ENCODE measurements around the gene RYR2. TPM values are rescaled to one million over a fixed set of nuclear protein-coding genes. Genes with fewer than 3 reads are reported as not detected.

Gene RYR2
- total RNA-seq, 4 donors from 2014 or later = 0.20 to 0.60 (median 0.32) TPM

DNA sequence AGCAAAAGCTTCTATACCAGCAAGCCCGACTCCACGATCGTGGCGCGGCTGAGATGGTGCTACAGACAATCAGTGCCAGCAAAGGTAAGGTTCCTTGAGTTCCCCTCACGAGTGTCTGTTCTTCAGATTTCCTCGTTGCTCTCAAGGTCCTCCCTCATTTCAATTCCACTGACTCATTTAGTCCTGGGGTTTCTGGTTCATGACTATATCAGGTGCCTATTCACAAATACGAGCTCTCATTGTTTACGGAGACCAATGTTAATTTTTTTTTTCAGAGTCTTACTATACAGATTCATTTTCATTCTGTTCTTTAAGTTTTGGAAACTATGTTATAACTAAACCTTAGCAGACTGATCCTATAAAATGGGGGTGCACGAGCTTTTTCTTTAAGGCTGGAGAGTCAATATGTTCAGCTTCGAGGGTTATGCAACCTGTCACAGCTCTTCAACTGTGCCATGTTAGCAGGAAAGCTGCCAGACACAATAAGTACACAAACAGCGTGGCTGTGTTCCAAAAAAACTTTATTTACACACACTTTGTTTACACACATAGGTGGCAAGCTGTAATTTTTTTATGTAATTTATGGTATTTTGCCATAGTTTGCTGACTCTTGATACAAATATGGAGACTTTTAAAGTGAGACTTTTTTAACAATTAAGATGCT lies 714.5 kb downstream of the RYR2 start:
- Histone ChIP-seq H3K27ac (no peak overlapping the region), H3K27me3 (no peaks in the 10 kb centered on the region), H3K4me1 (no peaks in the 10 kb centered on the region), H3K36me3 (no peaks in the 10 kb centered on the region), H3K4me3 (no peak overlapping the region), H3K9me3 (no peaks in the 10 kb centered on the region)
- TF ChIP-seq POLR2A (IDR thresholded peaks at IDR 0.05) (no peak), EP300 (IDR thresholded peaks at IDR 0.05) (no peak)
- TF ChIP-seq, protein P1, sequence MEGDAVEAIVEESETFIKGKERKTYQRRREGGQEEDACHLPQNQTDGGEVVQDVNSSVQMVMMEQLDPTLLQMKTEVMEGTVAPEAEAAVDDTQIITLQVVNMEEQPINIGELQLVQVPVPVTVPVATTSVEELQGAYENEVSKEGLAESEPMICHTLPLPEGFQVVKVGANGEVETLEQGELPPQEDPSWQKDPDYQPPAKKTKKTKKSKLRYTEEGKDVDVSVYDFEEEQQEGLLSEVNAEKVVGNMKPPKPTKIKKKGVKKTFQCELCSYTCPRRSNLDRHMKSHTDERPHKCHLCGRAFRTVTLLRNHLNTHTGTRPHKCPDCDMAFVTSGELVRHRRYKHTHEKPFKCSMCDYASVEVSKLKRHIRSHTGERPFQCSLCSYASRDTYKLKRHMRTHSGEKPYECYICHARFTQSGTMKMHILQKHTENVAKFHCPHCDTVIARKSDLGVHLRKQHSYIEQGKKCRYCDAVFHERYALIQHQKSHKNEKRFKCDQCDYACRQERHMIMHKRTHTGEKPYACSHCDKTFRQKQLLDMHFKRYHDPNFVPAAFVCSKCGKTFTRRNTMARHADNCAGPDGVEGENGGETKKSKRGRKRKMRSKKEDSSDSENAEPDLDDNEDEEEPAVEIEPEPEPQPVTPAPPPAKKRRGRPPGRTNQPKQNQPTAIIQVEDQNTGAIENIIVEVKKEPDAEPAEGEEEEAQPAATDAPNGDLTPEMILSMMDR (IDR thresholded peaks at IDR 0.05) = no peak
- 84% methylated on average over 12 of the region's 12 CpGs for WGBS, 2 donors
- no peak for DNase-seq (ENCODE audit: low spot score in 2 of 2)

GRCh38 chr1:237759377-237759776 lies 717.4 kb downstream of the RYR2 start:
- Histone ChIP-seq H3K9me3 (no peaks in the 10 kb centered on the region), H3K27ac (no peak overlapping the region), H3K36me3 (no peaks in the 10 kb centered on the region), H3K4me3 (no peak overlapping the region), H3K27me3 (no peaks in the 10 kb centered on the region), H3K4me1 (no peaks in the 10 kb centered on the region)
- 67 to 72% methylated on average over 5 of the region's 5 CpGs for WGBS, 2 donors
- no peak for DNase-seq (ENCODE audit: low spot score in 2 of 2)
- TF ChIP-seq, protein P1 (IDR thresholded peaks at IDR 0.05) = no peak
- TF ChIP-seq EP300 (IDR thresholded peaks at IDR 0.05) (no peak), POLR2A (IDR thresholded peaks at IDR 0.05) (no peak)

- H3K4me3 ChIP-seq = no peak overlapping the region
- DNase-seq (ENCODE audit: low spot score in 2 of 2) = no peak
- H3K9me3 ChIP-seq = no peaks in the 10 kb centered on the region
- H3K36me3 ChIP-seq = no peaks in the 10 kb centered on the region
- TF ChIP-seq, protein P1 (IDR thresholded peaks at IDR 0.05) = no peak
- TF ChIP-seq EP300 (IDR thresholded peaks at IDR 0.05) (no peak), POLR2A (IDR thresholded peaks at IDR 0.05) (no peak)
- H3K27me3 ChIP-seq = no peaks in the 10 kb centered on the region
- H3K4me1 ChIP-seq = no peaks in the 10 kb centered on the region
- no peak overlapping the region for H3K27ac ChIP-seq
- WGBS, 2 donors = 59 to 65% methylated on average over 5 of the region's 5 CpGs
These were observed 719.0 kb downstream of the RYR2 start for GRCh38 chr1:237760951-237761350.

- 72 to 76% methylated on average over 7 of the region's 7 CpGs for WGBS, 2 donors
- Histone ChIP-seq H3K27me3 (no peaks in the 10 kb centered on the region), H3K4me3 (no peak overlapping the region), H3K9me3 (no peaks in the 10 kb centered on the region), H3K27ac (no peak overlapping the region), H3K4me1 (no peaks in the 10 kb centered on the region), H3K36me3 (no peaks in the 10 kb centered on the region)
- TF ChIP-seq, protein P1 (IDR thresholded peaks at IDR 0.05) = no peak
- TF ChIP-seq EP300 (IDR thresholded peaks at IDR 0.05) = no peak
- DNase-seq (ENCODE audit: low spot score in 2 of 2) = no peak
These were observed 721.2 kb downstream of the RYR2 start for GRCh38 chr1:237763137-237763536.

DNA sequence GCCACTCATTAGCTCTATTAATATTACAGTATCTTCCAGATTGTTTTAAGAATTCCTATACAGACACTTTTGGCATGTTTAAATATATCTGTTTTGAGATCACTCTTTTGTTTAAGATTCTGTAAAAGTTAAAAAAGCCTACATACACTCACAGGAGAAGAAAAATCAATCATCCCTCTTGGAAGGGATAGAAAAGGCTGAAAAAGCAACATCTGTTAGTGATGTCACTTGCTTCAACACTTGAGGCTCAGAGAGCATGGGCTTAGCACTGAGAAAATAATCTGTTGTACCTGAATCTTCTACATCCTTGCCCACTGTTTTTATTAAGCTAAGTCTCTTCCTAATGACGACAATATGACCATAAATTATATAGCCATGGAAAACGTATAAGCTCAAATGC lies 721.8 kb downstream of the RYR2 start:
- Histone ChIP-seq H3K4me1 (no peaks in the 10 kb centered on the region), H3K36me3 (no peaks in the 10 kb centered on the region), H3K27me3 (no peaks in the 10 kb centered on the region), H3K9me3 (no peaks in the 10 kb centered on the region), H3K4me3 (no peak overlapping the region), H3K27ac (no peak overlapping the region)
- TF ChIP-seq EP300 (IDR thresholded peaks at IDR 0.05) = no peak
- TF ChIP-seq, protein P1 (IDR thresholded peaks at IDR 0.05) = no peak
- TF ChIP-seq POLR2A (IDR thresholded peaks at IDR 0.05) = no peak
- 36 to 74% methylated on average over 2 of the region's 2 CpGs for WGBS, 2 donors
- no peak for DNase-seq (ENCODE audit: low spot score in 2 of 2)

Measured in tibial nerve (tissue), 4 donors.